Left forelimb (tissue), 1 donor: ENCODE measurements around the gene DAPK1.

ENCODE experiments used
- DNase-seq: peaks from one replicate; pipeline ENCODE4 v3.0.0-alpha.2; 2018; ENCODE audit warnings: low spot score

Gene DAPK1

GRCh38 chr9:87668722-87669121, 171.1 kb downstream of the DAPK1 start:
- no peak for DNase-seq

GRCh38 chr9:87670572-87671264, 173.1 kb downstream of the DAPK1 start:
- DNase-seq, result no peak

GRCh38 chr9:87671478-87671877, 173.8 kb downstream of the DAPK1 start:
- DNase-seq, result no peak

- no peak for DNase-seq
Observed at GRCh38 chr9:87671925-87672324, 174.3 kb downstream of the DAPK1 start.

GRCh38 chr9:87672586-87672985, 174.9 kb downstream of the DAPK1 start:
- no peak for DNase-seq

- DNase-seq, result no peak
Observed at GRCh38 chr9:87673446-87674120, 175.9 kb downstream of the DAPK1 start.

GRCh38 chr9:87674565-87675299, 177.1 kb downstream of the DAPK1 start:
- DNase-seq, result no peak

GRCh38 chr9:87675906-87676515, 178.3 kb downstream of the DAPK1 start:
- no peak for DNase-seq

GRCh38 chr9:87676976-87677775, 179.5 kb downstream of the DAPK1 start:
- DNase-seq, result no peak

- no peak for DNase-seq
Observed at GRCh38 chr9:87677776-87678587, 180.3 kb downstream of the DAPK1 start.

GRCh38 chr9:87678650-87679355, 181.1 kb downstream of the DAPK1 start:
- no peak for DNase-seq

GRCh38 chr9:87681271-87682061, 183.8 kb downstream of the DAPK1 start:
- DNase-seq, result no peak

- no peak for DNase-seq
Observed at GRCh38 chr9:87682085-87682484, 184.4 kb downstream of the DAPK1 start.

- no peak for DNase-seq
Observed at GRCh38 chr9:87682618-87683017, 185.0 kb downstream of the DAPK1 start.

- DNase-seq, result no peak
Observed at GRCh38 chr9:87683751-87684626, 186.3 kb downstream of the DAPK1 start.

GRCh38 chr9:87684627-87685219, 187.1 kb downstream of the DAPK1 start:
- DNase-seq, result no peak

- DNase-seq, result no peak
Observed at GRCh38 chr9:87685441-87685840, 187.8 kb downstream of the DAPK1 start.
